CD4-positive, alpha-beta T cell treated with Interferon alpha-2 for 1 hour (primary cell): ENCODE measurements around the gene LAMB3.

Experiments used
- DNase-seq, 2 donors: peaks; one replicate each; pipeline ENCODE4 v3.0.0-alpha.2; 2020 to 2022

LAMB3 gene

GRCh38 chr1:209594440-209594839 is 57.8 kb downstream of the LAMB3 start:
- no peak for DNase-seq

GRCh38 chr1:209593747-209594146 is 58.5 kb downstream of the LAMB3 start:
- no peak for DNase-seq

- no peak for DNase-seq
These were observed 61.8 kb downstream of the LAMB3 start for GRCh38 chr1:209590405-209590804.

- DNase-seq, result no peak
These were observed 62.4 kb downstream of the LAMB3 start for GRCh38 chr1:209589863-209590262.

- DNase-seq, result no peak
These were observed 62.8 kb downstream of the LAMB3 start for GRCh38 chr1:209589440-209589839.

- no peak for DNase-seq
These were observed 64.4 kb downstream of the LAMB3 start for GRCh38 chr1:209587789-209588188.

GRCh38 chr1:209586221-209586740 is 65.9 kb downstream of the LAMB3 start:
- no peak for DNase-seq

GRCh38 chr1:209585672-209586071 is 66.6 kb downstream of the LAMB3 start:
- DNase-seq, result no peak

GRCh38 chr1:209585197-209585596 is 67.0 kb downstream of the LAMB3 start:
- DNase-seq, result no peak

GRCh38 chr1:209584231-209584672 is 68.0 kb downstream of the LAMB3 start:
- no peak for DNase-seq

GRCh38 chr1:209583408-209583807 is 68.8 kb downstream of the LAMB3 start, which contains the start of gene CAMK1G:
TSS of gene CAMK1G (plus strand) at chr1:209583714. CDS start at chr1:209594984, 11,270 bp downstream.
- DNase-seq, result no peak

- no peak for DNase-seq
These were observed 71.6 kb downstream of the LAMB3 start for GRCh38 chr1:209580577-209580976.

GRCh38 chr1:209577346-209577745 is 74.9 kb downstream of the LAMB3 start:
- no peak for DNase-seq

- peak; percentile 42 to 69 for DNase-seq
These were observed 75.6 kb downstream of the LAMB3 start for GRCh38 chr1:209576392-209577197.

GRCh38 chr1:209570743-209571142 is 81.5 kb downstream of the LAMB3 start:
- no peak for DNase-seq

GRCh38 chr1:209569455-209570207 is 82.6 kb downstream of the LAMB3 start:
- peak; percentile 61 to 76 for DNase-seq

- no peak for DNase-seq
These were observed 84.5 kb downstream of the LAMB3 start for GRCh38 chr1:209567698-209568175.

- DNase-seq, result peak; percentile 69 to 79
These were observed 86.2 kb downstream of the LAMB3 start for GRCh38 chr1:209565759-209566678.
